H1 (cell line): ENCODE data around the gene FSIP1. TPM values are rescaled to one million over a fixed set of nuclear protein-coding genes. Genes with fewer than 3 reads are reported as not detected.

ENCODE experiments used
- CTCF ChIA-PET: fragments of 300-600 bp; sonication (Branson Sonifier 250); formaldehyde crosslinking; loops from one replicate; lab custom pipeline; 2021; ENCODE audit not compliant: partially characterized antibody; lab: Charles Lee
- POLR2A ChIA-PET: fragments of 300-600 bp; sonication (Branson Sonifier 250); formaldehyde crosslinking; loops from one replicate; lab custom pipeline; 2021; ENCODE audit warnings: inconsistent platforms; ENCODE audit not compliant: partially characterized antibody; lab: Charles Lee
- DNase-seq, 2 experiments: peaks; one replicate each; pipeline versions ENCODE4 v3.0.0 to v3.0.0-alpha.2; 2010 to 2022; ENCODE audit warnings: low spot score in 2 of 2, low read depth in 1 of 2, mixed read lengths in 1 of 2
- FAIRE-seq: peaks from 2 replicates; lab custom pipeline; 2011; peaks lifted over from hg19 to GRCh38; lab: Jason Lieb, UNC
- H2AFZ ChIP-seq: 2 replicates; pipeline ENCODE4 v1.8.1; 2012; ENCODE audit warnings: low read length, inconsistent platforms
- H2AK5ac ChIP-seq: 2 replicates; pipeline ENCODE4 v1.6.1; 2013; ENCODE audit warnings: low read depth, low read length
- H2BK120ac ChIP-seq: replicated peaks from 2 replicates; pipeline ENCODE3; 2013; ENCODE audit warnings: low read depth, low read length, inconsistent platforms
- H2BK12ac ChIP-seq: 2 replicates; pipeline ENCODE4 v1.6.1; 2013; ENCODE audit warnings: low read depth, low read length
- H2BK15ac ChIP-seq: 2 replicates; pipeline ENCODE4 v1.6.1; 2013; ENCODE audit warnings: low read length
- H2BK20ac ChIP-seq: 2 replicates; pipeline ENCODE4 v1.6.1; 2013; ENCODE audit warnings: low read length
- H2BK5ac ChIP-seq: 2 replicates; pipeline ENCODE4 v1.6.1; 2013; ENCODE audit warnings: low read depth, low read length
- H3K14ac ChIP-seq: 2 replicates; pipeline ENCODE4 v1.6.1; 2013; ENCODE audit warnings: inconsistent platforms; ENCODE audit not compliant: insufficient read length
- H3K18ac ChIP-seq: 2 replicates; pipeline ENCODE4 v1.6.1; 2013; ENCODE audit warnings: low read length; ENCODE audit errors: extremely low read depth
- H3K23ac ChIP-seq: 2 replicates; pipeline ENCODE4 v1.6.1; 2013; ENCODE audit warnings: inconsistent platforms; ENCODE audit not compliant: insufficient read length
- H3K23me2 ChIP-seq: 2 replicates; pipeline ENCODE4 v1.6.1; 2013; ENCODE audit warnings: low read depth, low read length
- H3K27ac ChIP-seq: 2 replicates; pipeline ENCODE4 v1.6.1; 2011; ENCODE audit warnings: low read depth, low read length, inconsistent platforms
- H3K27me3 ChIP-seq, 4 experiments: replicated peaks in 1 of 4; 1 replicate in 1 of 4; 2 replicates in 3 of 4; pipeline versions ENCODE4 v1.6.1 to v1.8.1; 2011 to 2013; ENCODE audit warnings: low read length in 3 of 4, mild to moderate bottlenecking in 3 of 4, inconsistent platforms in 2 of 4, mixed read lengths in 2 of 4, moderate library complexity in 1 of 4; ENCODE audit not compliant: control insufficient read depth in 3 of 4, insufficient read depth in 3 of 4; ENCODE audit errors: extremely low read depth in 1 of 4
- H3K36me3 ChIP-seq, 4 experiments: 2 replicates each; pipeline versions ENCODE4 v1.6.1 to v1.8.1; 2011 to 2013; ENCODE audit warnings: mild to moderate bottlenecking in 4 of 4, low read length in 3 of 4, moderate library complexity in 2 of 4, control low read depth in 1 of 4, inconsistent platforms in 1 of 4; ENCODE audit not compliant: insufficient read depth in 4 of 4, control insufficient read depth in 2 of 4
- H3K4ac ChIP-seq: replicated peaks from 2 replicates; pipeline ENCODE3; 2013; ENCODE audit warnings: low read length, low read depth, mixed read lengths, inconsistent platforms; ENCODE audit not compliant: insufficient read length
- H3K4me1 ChIP-seq, 4 experiments: replicated peaks in 1 of 4; 1 replicate in 1 of 4; 2 replicates in 3 of 4; pipeline versions ENCODE4 v1.6.1 to v1.8.1; 2011 to 2013; ENCODE audit warnings: low read length in 3 of 4, inconsistent platforms in 2 of 4, mixed read lengths in 1 of 4; ENCODE audit not compliant: insufficient read depth in 4 of 4, control insufficient read depth in 3 of 4
- H3K4me2 ChIP-seq, 2 experiments: 2 replicates each; pipeline versions ENCODE4 v1.6.1 to v1.8.1; 2011 to 2013; ENCODE audit warnings: low read depth in 2 of 2, low read length in 2 of 2, control low read depth in 1 of 2, inconsistent platforms in 1 of 2, mild to moderate bottlenecking in 1 of 2; ENCODE audit not compliant: insufficient read depth in 1 of 2
- H3K4me3 ChIP-seq, 4 experiments: fragments of 200-600, 300-600 bp in 1 of 4; sonication (generic), shearing (Covaris generic), sonication (Bioruptor Twin) in 1 of 4; 2 replicates each; pipeline versions ENCODE4 v1.5.1 to v1.8.1; 2011 to 2016; ENCODE audit warnings: low read length in 4 of 4, low read depth in 3 of 4, control low read depth in 2 of 4, inconsistent platforms in 2 of 4, mild to moderate bottlenecking in 2 of 4, mixed read lengths in 1 of 4, moderate library complexity in 1 of 4; ENCODE audit not compliant: insufficient read depth in 2 of 4; ENCODE audit errors: extremely low read depth in 1 of 4
- H3K56ac ChIP-seq: replicated peaks from 2 replicates; pipeline ENCODE3; 2013; ENCODE audit warnings: low read depth, mild to moderate bottlenecking, mixed read lengths, low read length, inconsistent platforms; ENCODE audit not compliant: insufficient read length
- H3K79me1 ChIP-seq: 2 replicates; pipeline ENCODE4 v1.6.1; 2013; ENCODE audit warnings: low read depth, low read length, control low read depth
- H3K79me2 ChIP-seq, 2 experiments: 2 replicates each; pipeline versions ENCODE4 v1.6.1 to v1.8.1; 2012 to 2013; ENCODE audit warnings: low read length in 2 of 2, mild to moderate bottlenecking in 2 of 2, inconsistent platforms in 1 of 2; ENCODE audit not compliant: insufficient read depth in 2 of 2, control insufficient read depth in 1 of 2
- H3K9ac ChIP-seq, 4 experiments: replicated peaks in 1 of 4; 1 replicate in 1 of 4; 2 replicates in 3 of 4; pipeline versions ENCODE4 v1.6.1 to v1.8.1; 2011 to 2013; ENCODE audit warnings: low read depth in 3 of 4, low read length in 3 of 4, control low read depth in 2 of 4, mild to moderate bottlenecking in 2 of 4, moderate library complexity in 2 of 4, inconsistent platforms in 1 of 4; ENCODE audit errors: extremely low read depth in 1 of 4
- H3K9me3 ChIP-seq, 2 experiments: 2 replicates each; pipeline versions ENCODE4 v1.6.1 to v1.8.1; 2012 to 2013; ENCODE audit warnings: mild to moderate bottlenecking in 2 of 2, moderate library complexity in 2 of 2, control low read depth in 1 of 2, inconsistent platforms in 1 of 2, low read depth in 1 of 2, low read length in 1 of 2, mixed read lengths in 1 of 2; ENCODE audit not compliant: insufficient read depth in 2 of 2
- H4K20me1 ChIP-seq, 2 experiments: replicated peaks in 1 of 2; 2 replicates each; pipeline versions ENCODE3 to v1.8.1; 2011 to 2013; ENCODE audit warnings: inconsistent platforms in 2 of 2, low read length in 2 of 2, mild to moderate bottlenecking in 1 of 2; ENCODE audit not compliant: insufficient read depth in 2 of 2, control insufficient read depth in 1 of 2
- H4K5ac ChIP-seq: 2 replicates; pipeline ENCODE4 v1.6.1; 2013; ENCODE audit warnings: low read length, low read depth, mixed read lengths, inconsistent platforms; ENCODE audit not compliant: insufficient read length
- H4K8ac ChIP-seq: 2 replicates; pipeline ENCODE4 v1.8.0; 2013; ENCODE audit warnings: mild to moderate bottlenecking, moderate library complexity, low read length, inconsistent platforms; ENCODE audit not compliant: insufficient read depth; ENCODE audit errors: extremely low read depth
- H4K91ac ChIP-seq: replicated peaks from 2 replicates; pipeline ENCODE3; 2013; ENCODE audit warnings: low read length, mixed read lengths, inconsistent platforms; ENCODE audit not compliant: insufficient read length
- ASH2L ChIP-seq: fragments of 200-600, 300-600 bp; sonication (generic); IDR thresholded peaks from one replicate; pipeline ENCODE4 v1.7.1; 2017; ENCODE audit warnings: low read length
- SP4 ChIP-seq: IDR thresholded peaks from 2 replicates; pipeline ENCODE4 v1.6.1; 2012; ENCODE audit warnings: low read length, inconsistent platforms
- SRF ChIP-seq: IDR thresholded peaks from 2 replicates; pipeline ENCODE4 v1.6.1; 2011; ENCODE audit warnings: mild to moderate bottlenecking, low read depth, low read length, moderate library complexity
- SUZ12 ChIP-seq: fragments of 200-600 bp; sonication (generic); IDR thresholded peaks from 2 replicates; pipeline ENCODE4 v1.6.1; 2012; ENCODE audit warnings: mild to moderate bottlenecking, inconsistent platforms, low read length, moderate library complexity, mixed read lengths
- WGBS, 2 experiments: shearing (Covaris generic) in 1 of 2; methylation state at CpG; one replicate each; pipeline versions ENCODE4 v1.1.6 to v1.1.7; 2013 to 2015; ENCODE audit warnings: low lambda C conversion rate in 2 of 2, mixed read lengths in 2 of 2, inconsistent platforms in 1 of 2, low coverage in 1 of 2, missing lambda C conversion rate in 1 of 2; ENCODE audit not compliant: insufficient replicate concordance in 2 of 2, insufficient coverage in 1 of 2, insufficient read length in 1 of 2; ENCODE audit errors: extremely low coverage in 1 of 2, missing lambda C conversion rate in 1 of 2; 5-methylcytosine and 5-hydroxymethylcytosine counted together
- polyA plus RNA-seq, 7 experiments: library from polyadenylated mRNA; depleted of rRNA in 3 of 7; stranded (reverse) in 5 of 7; unstranded in 2 of 7; fragments of >200 nt in 5 of 7; fragments of 200-250 nt in 2 of 7; gene quantifications; 1 replicate in 5 of 7; 2 replicates in 1 of 7; 4 replicates in 1 of 7; pipeline versions ENCODE4 v1.2.1 to v1.2.3, GENCODE V29; 2011 to 2013; ENCODE audit warnings: missing spikeins in 2 of 7, mixed read lengths in 2 of 7
- total RNA-seq: library from RNA; stranded (reverse); fragmentation: NEBNext Ultra II Directional; extraction: Animal tissue kit (Norgen Biotek cat#: 25700); gene quantifications from 2 replicates; pipeline ENCODE4 v1.2.1, GENCODE V29; 2021
- TF ChIP-seq, protein P1 (sequence below), 3 experiments: IDR thresholded peaks; 1 replicate in 2 of 3; 2 replicates in 1 of 3; pipeline versions ENCODE4 v1.5.1 to v1.6.1; 2011; ENCODE audit warnings: low read length in 3 of 3, mild to moderate bottlenecking in 3 of 3, inconsistent platforms in 2 of 3, low read depth in 1 of 3, moderate library complexity in 1 of 3; ENCODE audit not compliant: insufficient read depth in 1 of 3; ENCODE audit errors: control extremely low read depth in 1 of 3

The FSIP1 gene
- total and polyA plus RNA-seq, 2 of the 8 experiments (the other 6 are each of a cell fraction or from before 2014, with no cell fraction given) = 0.18 to 1.3 TPM

DNA sequence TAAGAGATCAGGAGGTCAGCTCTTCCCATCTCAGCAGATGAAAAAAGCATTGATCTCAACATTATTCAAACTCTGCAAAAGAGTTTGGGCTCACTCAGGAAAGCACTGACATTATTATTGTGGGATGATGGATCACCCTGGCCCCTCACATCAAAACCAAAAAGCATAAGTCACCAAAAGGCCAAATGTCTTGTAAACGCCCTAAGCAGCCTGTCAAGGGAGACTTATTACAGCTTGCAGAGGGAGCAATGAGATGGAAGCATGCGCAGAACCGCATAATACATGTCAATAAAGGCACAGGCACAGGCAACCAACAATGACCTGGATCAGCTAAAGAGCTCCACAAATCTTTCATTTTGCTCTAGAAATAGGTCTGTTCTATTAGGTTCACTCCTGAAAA, 4.6 kb downstream of the FSIP1 start:
- no peak overlapping the region for H2AK5ac ChIP-seq
- peaks cover 0 to 10% (median 4%) of the 10 kb centered on the region in 4 experiments; a peak in 4 of 7 replicates for H3K4me1 ChIP-seq
- H4K8ac ChIP-seq = no peak overlapping the region
- no peak overlapping the region for H2BK120ac ChIP-seq
- H3K27ac ChIP-seq = no peak overlapping the region
- DNase-seq = no peak
- H3K27me3 ChIP-seq = no peaks in the 10 kb centered on the region
- no peak overlapping the region for H2BK5ac ChIP-seq
- H3K79me1 ChIP-seq = no peaks in the 10 kb centered on the region
- H3K4me2 ChIP-seq = peak overlapping the region in 1 of 2 experiments; percentile 15; a peak in 1 of 4 replicates
- no peak overlapping the region for H3K14ac ChIP-seq
- H4K91ac ChIP-seq = peak overlapping the region; percentile 5
- H4K20me1 ChIP-seq = no peaks in the 10 kb centered on the region
- ChIA-PET CTCF (interaction anchor here (0.9 to 3.3 kb wide), 4 partner anchors 11 to 91 kb away, joined by 3 to 14 read pairs (median 4); no protein-coding TSS in a partner anchor), POLR2A (interaction anchor here (0.6 to 1.3 kb wide), 4 partner anchors 12 to 1526 kb away, joined by 3 read pairs; partner anchors contain the start of gene GPR176)
- H2BK12ac ChIP-seq = 0 out of 2 replicates have a peak overlapping the region, but pooled peaks have one; percentile 55
- H3K56ac ChIP-seq = no peak overlapping the region
- no peaks in the 10 kb centered on the region; the same call in 1 of the 2 replicates for H3K23me2 ChIP-seq
- H3K9ac ChIP-seq = no peak overlapping the region; a peak in 1 of 7 replicates
- TF ChIP-seq ASH2L (no peak), SUZ12 (no peak), SRF (no peak), SP4 (no peak)
- TF ChIP-seq, protein P1, sequence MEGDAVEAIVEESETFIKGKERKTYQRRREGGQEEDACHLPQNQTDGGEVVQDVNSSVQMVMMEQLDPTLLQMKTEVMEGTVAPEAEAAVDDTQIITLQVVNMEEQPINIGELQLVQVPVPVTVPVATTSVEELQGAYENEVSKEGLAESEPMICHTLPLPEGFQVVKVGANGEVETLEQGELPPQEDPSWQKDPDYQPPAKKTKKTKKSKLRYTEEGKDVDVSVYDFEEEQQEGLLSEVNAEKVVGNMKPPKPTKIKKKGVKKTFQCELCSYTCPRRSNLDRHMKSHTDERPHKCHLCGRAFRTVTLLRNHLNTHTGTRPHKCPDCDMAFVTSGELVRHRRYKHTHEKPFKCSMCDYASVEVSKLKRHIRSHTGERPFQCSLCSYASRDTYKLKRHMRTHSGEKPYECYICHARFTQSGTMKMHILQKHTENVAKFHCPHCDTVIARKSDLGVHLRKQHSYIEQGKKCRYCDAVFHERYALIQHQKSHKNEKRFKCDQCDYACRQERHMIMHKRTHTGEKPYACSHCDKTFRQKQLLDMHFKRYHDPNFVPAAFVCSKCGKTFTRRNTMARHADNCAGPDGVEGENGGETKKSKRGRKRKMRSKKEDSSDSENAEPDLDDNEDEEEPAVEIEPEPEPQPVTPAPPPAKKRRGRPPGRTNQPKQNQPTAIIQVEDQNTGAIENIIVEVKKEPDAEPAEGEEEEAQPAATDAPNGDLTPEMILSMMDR (IDR thresholded peaks at IDR 0.05; ENCODE audit: control extremely low read depth in 1 of 3, insufficient read depth in 1 of 3, low read depth in 1 of 3, low read length in 3 of 3) = no peak
- H3K36me3 ChIP-seq = no peaks in the 10 kb centered on the region
- H3K79me2 ChIP-seq = peaks cover 0 to 2% of the 10 kb centered on the region in 2 experiments; a peak in 2 of 4 replicates
- H3K23ac ChIP-seq = no peak overlapping the region
- no peak overlapping the region for H2BK20ac ChIP-seq
- WGBS, 2 experiments = 80% methylated on average over 3 of the region's 3 CpGs; no CpG with 5 or more reads in 1 of the 2 experiments
- no peaks in the 10 kb centered on the region for H3K9me3 ChIP-seq
- no peak overlapping the region for H4K5ac ChIP-seq
- no peak overlapping the region for H3K4ac ChIP-seq
- no peak for FAIRE-seq
- H3K18ac ChIP-seq = no peak overlapping the region
- peak overlapping the region; percentile 54; the same call in 1 of the 2 replicates for H2AFZ ChIP-seq
- no peak overlapping the region for H2BK15ac ChIP-seq
- H3K4me3 ChIP-seq = no peak overlapping the region
